GM18909 (cell line): ENCODE measurements around the gene CLASP2.
"Not testable (repeated sequence)": the region's sequence is repeated elsewhere in the genome, so short reads cannot be mapped to it uniquely, and the experiment has no call there.

Experiments
- ATAC-seq: cut with Tn5 transposase; IDR thresholded peaks from one replicate; pipeline ENCODE4 v1.9.1; 2021; ENCODE audit warnings: mild to moderate bottlenecking; ENCODE audit not compliant: unreplicated experiment, poor library complexity

Gene CLASP2

GRCh38 chr3:33473813-33474212, 244.2 kb downstream of the CLASP2 start:
- no peak for ATAC-seq

DNA sequence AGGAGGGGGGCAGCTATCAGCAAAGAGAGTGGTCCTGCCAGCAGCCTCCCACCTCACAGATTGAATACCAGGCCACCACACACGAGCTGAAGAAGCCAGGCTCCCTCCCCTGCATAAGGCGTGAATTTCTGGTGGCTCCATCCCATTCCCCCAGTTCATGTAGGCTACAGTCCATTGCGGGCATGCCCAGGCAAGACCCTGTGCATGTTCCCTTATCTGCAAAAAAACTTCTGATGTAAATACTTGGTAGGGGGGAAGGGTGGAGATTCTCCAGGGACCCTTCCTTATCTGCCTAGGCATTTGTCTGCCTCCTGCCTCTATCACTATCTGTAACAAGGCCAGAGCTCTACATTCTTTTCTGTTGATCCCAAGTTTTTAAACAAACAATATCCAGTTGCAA, 250.3 kb downstream of the CLASP2 start:
- ATAC-seq = no peak

GRCh38 chr3:33461097-33461496, 257.0 kb downstream of the CLASP2 start:
- no peak for ATAC-seq

DNA sequence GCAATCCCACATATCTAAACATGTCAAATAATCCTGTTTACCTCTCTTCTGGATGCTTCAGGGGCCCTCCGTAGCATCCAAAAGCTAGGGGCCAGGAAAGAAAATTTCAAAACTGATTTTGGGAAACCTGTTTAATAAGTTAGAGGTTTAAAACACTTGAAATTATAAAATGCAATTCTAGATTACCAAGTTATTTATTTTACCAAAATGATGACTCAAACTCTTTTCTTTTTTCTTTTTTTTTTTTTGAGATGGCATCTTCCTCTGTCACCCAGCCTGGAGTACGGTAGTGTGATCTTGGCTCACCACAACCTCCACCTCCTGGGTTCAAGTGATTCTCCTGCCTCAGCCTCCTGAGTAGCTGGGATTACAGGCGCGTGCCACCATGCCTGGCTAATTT, 258.5 kb downstream of the CLASP2 start:
- not testable (repeated sequence) for ATAC-seq

GRCh38 chr3:33458446-33458845, 259.6 kb downstream of the CLASP2 start:
- ATAC-seq = no peak

- no peak for ATAC-seq
These were observed 261.3 kb downstream of the CLASP2 start for GRCh38 chr3:33456756-33457155.

- ATAC-seq = no peak
These were observed 264.7 kb downstream of the CLASP2 start for GRCh38 chr3:33453331-33453761.

GRCh38 chr3:33451994-33452393, 266.1 kb downstream of the CLASP2 start:
- ATAC-seq = not testable (repeated sequence)

GRCh38 chr3:33447958-33448357, 270.1 kb downstream of the CLASP2 start:
- ATAC-seq = no peak

GRCh38 chr3:33447256-33447625, 270.8 kb downstream of the CLASP2 start:
- ATAC-seq = not testable (repeated sequence)
